Inferior parietal cortex (tissue), 1 donor: ENCODE data around the gene PRR19.

ENCODE experiments used
- DNase-seq: peaks from one replicate; pipeline ENCODE4 v3.0.0-alpha.2; 2016; ENCODE audit errors: extremely low spot score

PRR19 gene

GRCh38 chr19:42349378-42350107, 47.6 kb downstream of the PRR19 start:
- DNase-seq, result no peak

- no peak for DNase-seq
Measured at GRCh38 chr19:42350417-42350816, 48.5 kb downstream of the PRR19 start.

- DNase-seq, result no peak
Measured at GRCh38 chr19:42351079-42351735, 49.3 kb downstream of the PRR19 start.

- DNase-seq, result peak; percentile 78
Measured at GRCh38 chr19:42352301-42353259, 50.6 kb downstream of the PRR19 start.

- no peak for DNase-seq
Measured at GRCh38 chr19:42353341-42354015, 51.5 kb downstream of the PRR19 start.

- no peak for DNase-seq
Measured at GRCh38 chr19:42355896-42356295, 54.0 kb downstream of the PRR19 start.

- DNase-seq, result no peak
Measured at GRCh38 chr19:42356686-42357085, 54.8 kb downstream of the PRR19 start.

- DNase-seq, result no peak
Measured at GRCh38 chr19:42357290-42357689, 55.4 kb downstream of the PRR19 start.
